Stomach (tissue), 4 donors: ENCODE results near the gene SOX5.

Experiments
- POLR2A ChIP-seq, 4 donors: fragments of 450-650 bp; IDR thresholded peaks; one replicate each; pipeline ENCODE4 v1.6.1; 2016; ENCODE audit warnings: antibody characterized with exemption in 4 of 4, control low read depth in 2 of 4, mild to moderate bottlenecking in 1 of 4, moderate library complexity in 1 of 4
- POLR2AphosphoS5 ChIP-seq, 3 donors: sonication (generic); formaldehyde crosslinking; IDR thresholded peaks; one replicate each; pipeline ENCODE4 v1.6.1; 2016; ENCODE audit warnings: antibody characterized with exemption in 3 of 3
- TF ChIP-seq, protein P1 (sequence below), 7 experiments: fragments of 450-650 bp in 4 of 7; fragments of 200-600 bp in 3 of 7; sonication (generic) in 3 of 7; IDR thresholded peaks; one replicate each; pipeline ENCODE4 v1.5.1; 2016 to 2019; ENCODE audit warnings: antibody characterized with exemption in 7 of 7, control low read depth in 2 of 7, mild to moderate bottlenecking in 1 of 7

DNA sequence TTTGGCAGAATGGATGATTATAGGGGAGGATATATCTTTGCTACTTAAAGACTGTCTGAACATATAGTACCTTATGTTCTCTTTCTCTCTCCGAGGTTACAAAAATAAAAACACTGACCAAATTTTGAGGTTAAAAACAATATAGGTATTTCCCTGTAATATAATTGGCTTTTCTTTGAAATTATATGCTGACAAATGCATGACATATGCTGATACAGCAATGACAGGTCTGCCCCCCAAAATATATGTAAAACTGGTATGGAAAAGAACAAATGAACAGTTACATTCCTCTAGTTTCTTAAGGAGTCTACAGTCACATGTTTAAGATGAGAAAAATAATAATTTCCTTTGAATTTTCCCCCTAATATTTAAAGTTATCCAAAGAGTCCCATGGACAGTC lies 405.7 kb downstream of the SOX5 start:
- TF ChIP-seq, protein P1, sequence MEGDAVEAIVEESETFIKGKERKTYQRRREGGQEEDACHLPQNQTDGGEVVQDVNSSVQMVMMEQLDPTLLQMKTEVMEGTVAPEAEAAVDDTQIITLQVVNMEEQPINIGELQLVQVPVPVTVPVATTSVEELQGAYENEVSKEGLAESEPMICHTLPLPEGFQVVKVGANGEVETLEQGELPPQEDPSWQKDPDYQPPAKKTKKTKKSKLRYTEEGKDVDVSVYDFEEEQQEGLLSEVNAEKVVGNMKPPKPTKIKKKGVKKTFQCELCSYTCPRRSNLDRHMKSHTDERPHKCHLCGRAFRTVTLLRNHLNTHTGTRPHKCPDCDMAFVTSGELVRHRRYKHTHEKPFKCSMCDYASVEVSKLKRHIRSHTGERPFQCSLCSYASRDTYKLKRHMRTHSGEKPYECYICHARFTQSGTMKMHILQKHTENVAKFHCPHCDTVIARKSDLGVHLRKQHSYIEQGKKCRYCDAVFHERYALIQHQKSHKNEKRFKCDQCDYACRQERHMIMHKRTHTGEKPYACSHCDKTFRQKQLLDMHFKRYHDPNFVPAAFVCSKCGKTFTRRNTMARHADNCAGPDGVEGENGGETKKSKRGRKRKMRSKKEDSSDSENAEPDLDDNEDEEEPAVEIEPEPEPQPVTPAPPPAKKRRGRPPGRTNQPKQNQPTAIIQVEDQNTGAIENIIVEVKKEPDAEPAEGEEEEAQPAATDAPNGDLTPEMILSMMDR (IDR thresholded peaks at IDR 0.05): no peak
- TF ChIP-seq POLR2AphosphoS5 (IDR thresholded peaks at IDR 0.05) (no peak), POLR2A (IDR thresholded peaks at IDR 0.05) (no peak)
